Activated CD4-positive, alpha-beta T cell treated with anti-CD3 and anti-CD28 coated beads, Interleukin-10, Interleukin-2, amounts not matched to agents 100 ng/mL and 50 ng/mL, durations not matched to agents 16 hours and 8 hours (primary cell): ENCODE measurements around the gene SLC6A3.

Experiments used
- DNase-seq: peaks from one replicate; pipeline ENCODE4 v3.0.0-alpha.2; 2020

Gene SLC6A3

GRCh38 chr5:1419476-1420210 is 25.6 kb downstream of the SLC6A3 start:
- no peak for DNase-seq

DNA sequence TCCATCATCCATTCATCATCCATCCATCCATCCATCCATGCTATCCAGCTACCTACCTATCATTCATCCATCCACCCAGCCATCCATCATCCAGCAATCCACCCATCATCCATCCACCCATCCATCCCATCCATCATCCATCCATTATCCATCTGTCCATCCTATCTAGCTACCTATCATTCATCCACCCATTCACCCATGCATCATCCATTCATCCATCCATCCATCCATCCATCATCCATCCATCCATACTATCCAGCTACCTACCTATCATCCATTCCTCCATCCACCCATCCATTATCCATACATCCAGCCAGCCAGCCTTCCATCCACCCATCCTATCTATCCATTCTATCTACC is 26.3 kb downstream of the SLC6A3 start:
- no peak for DNase-seq

DNA sequence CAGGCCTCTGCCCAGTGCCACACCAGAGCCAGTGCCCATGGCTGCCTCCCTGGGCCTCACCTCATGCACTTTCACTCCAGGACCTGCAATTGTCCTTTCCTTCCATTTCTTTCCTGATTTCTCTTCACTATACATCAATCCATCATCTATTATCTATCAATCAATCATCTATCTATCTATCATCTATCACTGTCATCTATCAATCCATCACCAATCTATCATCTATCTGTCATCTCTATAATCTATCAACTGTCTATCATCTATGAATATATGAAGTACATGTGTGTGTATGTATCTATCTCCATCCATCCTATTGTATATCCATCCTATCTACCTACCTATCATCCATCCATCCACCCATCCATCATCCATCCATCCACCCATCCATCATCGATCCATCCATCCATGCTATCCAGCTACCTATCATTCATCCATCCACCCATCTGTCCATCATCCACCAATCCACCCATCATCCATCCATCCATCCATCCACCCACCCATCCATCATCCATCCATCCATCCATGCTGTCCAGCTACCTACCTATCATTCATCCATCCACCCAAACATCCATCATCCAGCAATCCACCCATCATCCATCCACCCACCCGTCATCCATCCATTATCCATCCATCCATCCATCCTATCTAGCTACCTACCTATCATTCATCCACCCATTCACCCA is 26.9 kb downstream of the SLC6A3 start:
- no peak for DNase-seq

DNA sequence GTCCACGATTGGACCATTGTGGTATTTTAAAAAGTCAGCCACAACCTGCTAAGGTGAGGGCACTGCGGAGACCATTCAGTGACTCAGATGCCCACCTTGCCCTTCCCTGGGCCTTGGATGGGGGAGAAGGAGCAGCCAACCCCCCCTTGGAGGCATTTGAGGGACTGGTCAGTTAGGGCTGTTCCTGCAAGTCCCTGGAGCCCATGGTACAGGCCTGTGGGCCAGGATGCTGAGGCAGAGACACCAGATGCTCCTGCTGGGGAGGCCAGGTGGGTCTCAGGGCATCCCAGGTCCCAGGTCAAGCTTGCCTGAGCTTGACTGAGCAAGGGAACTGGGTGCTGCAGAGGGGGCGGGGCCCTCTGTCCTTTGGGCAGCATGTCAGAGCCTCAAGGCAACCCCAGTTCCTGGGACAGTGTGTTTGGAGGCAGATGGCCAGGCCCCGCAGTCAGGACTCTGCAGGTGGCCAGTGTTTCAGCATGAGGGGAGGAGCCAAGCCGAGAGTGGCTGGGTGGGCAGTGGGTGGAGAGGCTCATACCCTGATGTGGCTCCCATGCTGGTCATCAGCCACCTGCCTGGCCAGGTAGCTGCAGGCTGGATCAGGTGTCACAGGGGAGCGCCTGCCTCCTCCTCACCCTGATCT is 27.5 kb downstream of the SLC6A3 start:
- DNase-seq = no peak

- DNase-seq = no peak
Measured at GRCh38 chr5:1416856-1417469, 28.3 kb downstream of the SLC6A3 start.

DNA sequence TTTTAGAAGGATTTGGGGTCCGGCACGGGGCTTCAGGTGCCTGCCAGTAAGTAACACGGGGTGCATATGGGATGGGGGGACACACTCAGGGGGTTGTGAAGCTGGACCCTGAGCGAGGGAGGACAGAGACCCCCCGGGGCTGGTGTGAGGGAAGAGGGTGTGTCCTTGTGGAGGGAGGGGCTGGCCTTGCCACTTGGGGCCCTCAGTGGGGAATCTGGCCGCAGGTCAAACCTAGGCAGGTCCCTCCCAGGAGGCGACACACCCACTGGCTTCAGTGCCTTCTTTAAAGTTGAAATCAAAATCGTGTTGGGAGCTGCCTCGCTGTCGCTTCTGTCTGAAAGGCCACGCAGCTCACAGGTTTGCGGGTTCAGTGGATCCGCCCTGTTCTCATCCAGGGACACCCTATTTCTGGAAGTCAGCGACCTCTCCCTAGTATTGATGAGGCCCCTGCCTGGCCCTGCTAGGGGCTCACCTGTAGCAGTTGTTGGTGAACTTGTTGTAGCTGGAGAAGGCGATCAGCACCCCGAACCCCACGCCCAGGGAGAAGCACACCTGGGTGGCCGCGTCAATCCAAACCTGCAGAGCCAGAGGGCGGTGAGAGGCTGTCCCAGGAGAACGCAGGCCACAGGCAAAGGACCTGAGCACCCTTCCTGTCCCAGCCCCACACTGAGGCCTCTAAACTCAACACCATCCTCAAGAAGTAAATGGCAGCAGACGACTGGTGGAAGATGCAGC is 29.4 kb downstream of the SLC6A3 start:
- no peak for DNase-seq

- DNase-seq = no peak
Measured at GRCh38 chr5:1415059-1415425, 30.2 kb downstream of the SLC6A3 start.

DNA sequence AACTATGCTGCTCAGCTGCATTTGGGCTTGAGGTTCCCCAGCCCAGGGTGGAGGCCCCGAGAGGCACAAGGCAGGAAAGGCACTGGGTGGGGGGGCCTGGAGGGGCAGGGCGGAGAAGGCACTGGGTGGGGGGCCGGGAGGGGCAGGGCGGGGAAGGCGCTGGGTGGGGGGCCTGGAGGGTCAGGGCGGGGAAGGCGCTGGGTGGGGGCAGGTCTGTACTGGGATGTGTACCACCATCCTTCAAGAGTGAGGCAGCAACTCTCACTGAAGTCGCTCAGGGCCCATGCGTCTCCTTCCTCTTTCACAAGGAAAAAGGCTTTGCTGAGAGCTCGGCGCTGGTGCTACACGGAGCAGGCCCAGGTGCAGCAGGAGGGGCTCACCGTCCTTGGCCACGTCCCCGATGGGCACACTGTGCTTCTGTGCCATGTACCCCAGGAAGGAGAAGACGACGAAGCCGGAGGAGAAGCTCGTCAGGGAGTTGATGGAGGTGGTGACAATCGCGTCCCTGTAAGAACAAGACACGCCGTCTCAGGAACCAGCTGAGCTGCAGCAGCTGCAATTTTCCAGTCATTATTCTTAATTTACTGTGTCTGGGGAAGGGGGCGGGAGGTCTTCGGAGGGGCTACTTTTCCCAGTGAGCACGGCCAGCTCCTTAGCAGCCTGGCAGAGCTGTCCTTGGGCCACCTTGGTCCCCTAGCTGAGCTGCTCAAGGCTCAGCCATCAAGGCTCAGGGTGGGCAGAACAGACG is 30.8 kb downstream of the SLC6A3 start:
- no peak for DNase-seq

DNA sequence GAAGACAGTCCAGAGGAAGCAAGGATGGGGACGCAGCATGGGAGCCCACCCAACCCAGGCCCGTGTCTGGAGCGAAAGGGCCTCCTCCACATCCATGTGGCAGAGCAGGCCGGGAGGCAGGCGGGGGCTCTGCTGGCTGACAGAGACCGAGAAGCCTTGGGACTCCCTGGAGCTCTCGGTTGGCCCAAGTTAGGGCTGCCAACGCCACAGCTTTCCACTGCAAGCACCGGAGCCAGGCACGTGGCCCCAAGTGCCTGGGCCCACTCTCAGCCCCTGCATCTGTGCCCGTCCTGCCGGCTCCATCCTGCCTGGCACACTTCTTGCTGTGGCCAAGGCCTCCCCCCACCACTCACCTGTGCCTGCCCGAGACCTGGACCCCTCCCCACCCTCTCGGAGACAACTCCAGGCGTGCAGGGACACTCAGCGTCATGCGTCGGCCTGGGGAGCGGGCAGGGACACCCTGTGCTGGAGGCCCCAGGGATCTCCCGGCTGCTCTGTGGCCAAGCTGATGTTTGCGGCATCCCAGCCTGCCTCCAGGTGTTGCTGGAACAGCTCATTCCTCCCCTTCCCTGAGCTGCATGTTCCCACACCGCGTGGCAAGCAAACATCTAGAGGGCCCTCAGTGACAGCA is 31.5 kb downstream of the SLC6A3 start:
- DNase-seq = no peak

- DNase-seq = no peak
Measured at GRCh38 chr5:1413211-1413610, 32.0 kb downstream of the SLC6A3 start.

DNA sequence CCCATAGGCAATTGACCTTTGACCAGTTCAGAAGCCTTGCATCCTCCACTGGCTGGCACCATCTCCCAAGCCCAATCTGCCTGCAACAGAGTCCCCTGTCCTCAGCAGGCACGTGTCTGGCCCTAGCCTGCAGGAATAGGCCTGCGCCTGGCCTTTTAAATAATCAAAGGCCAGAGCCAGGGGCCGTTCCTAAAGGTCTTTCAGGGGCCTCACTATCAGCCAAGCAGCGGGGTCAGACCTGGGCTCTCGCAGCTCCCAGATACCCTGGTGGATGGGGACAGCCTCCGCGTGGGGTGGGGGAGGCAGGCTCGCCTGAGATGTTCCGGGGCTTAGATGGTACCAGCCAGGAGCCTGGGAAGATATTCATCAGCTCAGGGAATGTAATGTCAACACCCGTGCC is 32.6 kb downstream of the SLC6A3 start:
- DNase-seq = no peak

DNA sequence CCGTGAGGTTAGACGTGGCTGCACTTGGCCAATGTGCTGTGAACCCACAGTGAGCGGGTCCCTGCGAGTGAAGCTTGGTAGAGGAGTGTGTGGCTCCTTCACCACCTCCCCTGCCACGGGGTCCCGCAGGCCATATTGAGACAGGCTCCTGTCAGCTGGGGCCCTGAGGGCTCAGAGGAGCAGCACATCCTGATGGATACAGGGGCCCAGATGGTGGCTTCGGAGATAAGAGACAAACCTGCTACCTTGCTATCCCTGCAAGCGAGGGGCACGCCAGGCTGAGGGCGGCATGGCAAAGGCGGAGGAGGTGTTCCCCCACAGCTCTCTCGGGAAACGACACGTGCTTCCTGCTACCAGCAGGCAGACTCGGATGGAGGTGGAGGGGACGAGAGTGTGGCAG is 33.1 kb downstream of the SLC6A3 start:
- no peak for DNase-seq

DNA sequence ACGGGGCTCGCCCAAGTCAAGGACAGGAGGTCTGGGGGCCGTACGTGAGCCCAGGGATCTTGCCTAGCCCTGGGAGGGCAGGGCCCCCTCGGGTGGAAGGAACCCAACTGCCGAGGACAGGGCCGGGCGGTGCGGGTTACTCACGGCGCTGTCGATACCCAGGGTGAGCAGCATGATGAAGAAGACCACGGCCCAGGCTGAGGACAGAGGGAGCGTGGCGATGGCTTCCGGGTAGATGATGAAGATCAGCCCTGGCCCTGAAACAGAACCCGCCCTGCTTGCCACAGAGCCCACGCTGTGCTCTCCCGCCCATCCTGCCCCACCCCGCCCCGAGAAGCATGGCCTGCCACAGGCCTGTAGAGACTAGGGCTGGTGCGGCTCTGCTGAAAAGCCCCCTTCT is 34.1 kb downstream of the SLC6A3 start:
- DNase-seq = no peak

DNA sequence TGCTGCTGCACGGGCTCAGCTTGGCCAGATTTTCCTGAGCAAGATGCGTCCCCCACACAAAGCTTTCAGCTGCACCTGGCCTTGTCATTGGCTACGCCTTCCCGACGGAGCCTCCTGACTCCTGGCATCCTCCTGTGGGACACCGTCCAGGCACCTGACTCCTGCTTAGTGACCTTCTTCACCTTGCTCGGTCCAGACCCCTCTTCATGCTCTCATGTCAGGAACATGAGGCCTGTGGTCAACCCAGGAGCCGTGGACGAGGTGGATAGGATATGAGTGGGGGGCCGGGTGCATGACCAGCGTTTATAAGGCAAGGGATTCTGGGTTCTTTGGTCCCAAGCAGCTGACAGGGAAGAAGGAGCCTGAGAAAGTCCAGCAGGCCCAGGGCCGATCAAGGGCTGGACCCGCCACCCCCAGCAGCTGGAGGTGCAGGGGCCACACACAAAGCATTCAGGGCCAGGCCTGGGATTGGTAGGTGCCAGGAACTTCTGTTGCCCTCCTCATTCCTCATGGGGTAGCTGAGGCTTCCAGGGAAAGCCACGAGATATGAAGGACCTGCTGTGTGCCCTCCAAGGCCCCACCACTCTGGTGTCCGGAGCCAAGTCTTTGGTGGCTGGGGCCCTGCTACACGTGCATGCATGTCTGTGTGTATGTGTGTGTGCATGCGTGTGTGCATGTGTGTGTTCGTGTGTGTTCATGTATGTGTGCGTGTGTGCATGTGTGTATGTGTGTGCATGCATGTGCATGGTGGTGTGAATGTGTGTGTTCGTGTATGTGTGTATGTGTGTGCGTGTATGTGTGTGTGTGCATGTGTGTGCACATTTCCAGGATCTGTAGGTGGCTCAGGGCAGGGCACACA is 34.9 kb downstream of the SLC6A3 start:
- DNase-seq = no peak

DNA sequence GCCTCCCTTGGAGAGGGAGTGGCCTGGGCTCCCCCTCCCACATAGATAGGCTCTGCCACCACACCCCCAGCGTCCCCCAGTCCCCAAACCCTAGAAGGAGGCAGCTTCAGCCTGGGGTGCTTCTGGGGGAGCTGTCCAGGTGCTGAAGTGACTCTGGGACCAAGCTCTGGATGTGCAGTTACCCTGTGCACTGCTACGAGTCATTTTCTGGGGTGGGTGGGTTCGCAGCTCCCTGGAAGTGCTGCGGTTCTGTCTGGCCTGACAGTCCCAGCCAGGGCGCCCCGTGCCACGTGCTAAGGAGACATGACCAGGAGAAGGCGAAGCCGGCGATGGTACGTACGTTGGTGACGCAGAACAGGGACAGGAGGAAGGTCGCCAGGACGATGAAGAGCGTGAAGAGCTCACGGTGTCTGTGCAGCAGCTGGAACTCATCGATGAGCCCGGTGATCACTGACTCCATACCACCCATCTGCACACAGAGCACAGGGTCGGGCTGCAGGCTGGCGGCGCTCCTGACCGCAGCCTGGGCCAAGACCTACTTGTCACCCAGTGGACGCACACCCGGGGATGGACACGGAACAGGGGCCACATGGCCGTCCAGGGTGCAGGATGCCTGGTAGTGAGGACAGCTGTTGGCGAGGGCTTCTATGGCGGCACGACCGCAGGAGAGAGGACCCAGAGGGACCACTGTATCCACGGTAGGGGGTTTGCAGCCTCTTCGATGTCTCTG is 35.7 kb downstream of the SLC6A3 start:
- DNase-seq = peak; percentile 14

DNA sequence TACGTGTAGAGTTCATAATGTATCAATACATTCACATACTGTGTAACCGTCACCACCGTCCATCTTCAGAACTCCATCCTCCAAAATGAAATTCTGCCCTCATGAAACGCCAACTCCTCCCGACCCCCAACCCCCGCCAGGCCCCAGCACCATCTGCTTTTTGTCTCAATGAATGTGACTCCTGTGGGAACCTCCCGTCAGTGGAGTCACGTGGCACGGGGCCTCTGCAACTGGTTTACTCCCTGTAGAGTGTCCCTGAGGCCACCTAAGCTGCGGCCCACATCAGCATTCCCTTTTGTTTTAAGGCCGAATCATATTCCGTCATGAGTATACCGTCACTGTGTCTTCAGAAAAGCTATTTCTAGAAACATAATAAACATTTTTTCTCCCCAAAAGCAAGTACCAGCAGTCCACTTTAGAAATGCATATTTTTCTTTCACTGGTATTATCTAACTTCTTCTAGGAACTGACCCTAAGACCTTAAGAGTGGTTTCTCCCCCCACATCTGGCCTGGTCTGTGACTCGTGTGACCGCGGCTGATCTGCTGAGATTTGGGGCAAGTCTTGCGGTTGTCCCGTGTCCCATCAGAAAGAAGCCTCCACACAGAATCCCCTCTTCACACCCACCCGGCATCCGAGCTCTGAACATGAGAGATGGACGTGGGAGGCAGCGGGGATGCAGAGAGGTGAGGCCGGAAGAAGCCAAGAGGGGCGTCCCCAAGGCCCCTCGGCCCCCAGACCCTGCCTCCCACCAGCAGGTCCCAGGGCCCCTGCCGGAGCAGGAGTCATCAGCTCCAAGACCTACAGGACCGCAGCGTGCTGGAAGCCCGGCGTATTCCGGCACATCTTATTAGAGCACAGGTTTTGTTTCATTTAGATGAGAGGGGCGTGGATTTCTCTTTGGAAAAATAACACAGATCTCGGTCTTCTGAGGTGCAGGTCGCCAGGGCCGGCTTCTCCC is 38.3 kb downstream of the SLC6A3 start:
- DNase-seq = no peak

DNA sequence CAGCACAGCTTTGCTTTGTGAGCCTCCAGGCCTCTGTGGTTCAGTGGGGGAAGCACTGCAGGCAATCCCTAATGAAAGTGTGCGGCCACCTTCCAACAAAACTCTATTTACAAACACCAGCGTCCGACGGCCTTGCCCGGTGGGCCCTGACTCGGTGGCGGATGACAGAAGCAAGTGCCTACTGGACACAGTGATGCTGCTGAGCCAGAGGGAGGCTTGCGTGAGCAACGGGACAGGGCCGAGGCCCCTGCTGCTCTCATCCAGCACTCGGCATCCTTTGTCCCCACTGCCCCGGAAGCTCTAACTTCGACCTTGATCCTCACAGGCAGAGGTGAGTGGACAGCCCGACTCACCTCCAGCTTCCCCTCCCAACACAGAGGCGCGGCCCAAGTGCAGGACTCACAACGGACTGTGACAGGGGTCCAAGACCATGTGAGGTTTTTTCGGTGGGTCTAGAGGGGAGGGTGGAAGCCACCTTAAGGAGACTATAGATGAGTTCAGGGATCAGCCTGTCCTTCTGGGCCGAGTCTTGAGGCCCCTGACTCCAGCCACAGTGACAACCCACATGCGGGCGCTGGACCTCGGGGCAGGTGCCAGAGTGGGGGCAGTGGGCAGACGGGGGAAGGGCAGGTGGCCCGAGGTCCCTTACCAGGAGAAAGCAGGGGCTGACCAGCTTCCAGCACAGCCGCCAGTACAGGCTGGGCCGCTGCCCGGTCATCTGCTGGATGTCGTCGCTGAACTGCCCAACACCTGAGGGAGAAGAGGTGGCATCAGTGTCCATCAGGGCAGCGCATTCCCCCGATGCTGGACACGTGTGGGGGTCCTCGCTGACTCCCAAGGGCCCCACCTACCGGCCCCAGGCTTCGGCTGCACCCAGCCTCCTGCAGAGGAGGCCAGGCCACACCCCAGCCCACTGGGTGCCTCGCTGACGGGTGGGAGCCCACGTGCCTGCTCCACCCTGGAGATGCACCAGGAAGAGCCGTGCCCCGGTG is 39.4 kb downstream of the SLC6A3 start:
- DNase-seq = no peak

- no peak for DNase-seq
Measured at GRCh38 chr5:1405121-1405520, 40.1 kb downstream of the SLC6A3 start.
